Measurements from ENCODE around the gene SASH1.

The SASH1 gene

GRCh38 chr6:148529010-148529409, 186.4 kb downstream of the SASH1 start:
- DNase-seq, result no peak

GRCh38 chr6:148530394-148530953, 187.8 kb downstream of the SASH1 start:
- peak; percentile 59 for DNase-seq

- DNase-seq, result no peak
These were observed 188.3 kb downstream of the SASH1 start for GRCh38 chr6:148530976-148531375.

- no peak for DNase-seq
These were observed 190.1 kb downstream of the SASH1 start for GRCh38 chr6:148532698-148533097.

- no peak for DNase-seq
These were observed 190.9 kb downstream of the SASH1 start for GRCh38 chr6:148533309-148534107.

- DNase-seq, result no peak
These were observed 192.2 kb downstream of the SASH1 start for GRCh38 chr6:148534871-148535270.

- no peak for DNase-seq
These were observed 192.7 kb downstream of the SASH1 start for GRCh38 chr6:148535381-148535780.

- DNase-seq, result no peak
These were observed 193.3 kb downstream of the SASH1 start for GRCh38 chr6:148535976-148536375.

- no peak for DNase-seq
These were observed 195.9 kb downstream of the SASH1 start for GRCh38 chr6:148538261-148539190.

GRCh38 chr6:148543540-148543939, 200.9 kb downstream of the SASH1 start:
- no peak for DNase-seq

GRCh38 chr6:148544421-148544820, 201.8 kb downstream of the SASH1 start:
- DNase-seq, result no peak

GRCh38 chr6:148545901-148546300, 203.3 kb downstream of the SASH1 start:
- DNase-seq, result no peak

GRCh38 chr6:148547110-148547509, 204.5 kb downstream of the SASH1 start:
- DNase-seq, result no peak

- DNase-seq, result peak; percentile 55
These were observed 205.6 kb downstream of the SASH1 start for GRCh38 chr6:148548065-148548748.

- DNase-seq, result no peak
These were observed 206.1 kb downstream of the SASH1 start for GRCh38 chr6:148548749-148549140.

- DNase-seq, result no peak
These were observed 207.9 kb downstream of the SASH1 start for GRCh38 chr6:148550569-148550968.

- no peak for DNase-seq
These were observed 208.6 kb downstream of the SASH1 start for GRCh38 chr6:148551226-148551625.

GRCh38 chr6:148556410-148556809, 213.8 kb downstream of the SASH1 start:
- DNase-seq, result no peak

GRCh38 chr6:148557796-148558321, 215.2 kb downstream of the SASH1 start:
- peak; percentile 50 for DNase-seq

- DNase-seq, result peak; percentile 89
These were observed 217.3 kb downstream of the SASH1 start for GRCh38 chr6:148559848-148560433.

- no peak for DNase-seq
These were observed 219.0 kb downstream of the SASH1 start for GRCh38 chr6:148561629-148562028.

GRCh38 chr6:148563066-148563465, 220.4 kb downstream of the SASH1 start:
- no peak for DNase-seq
